ENCODE measurements around the gene WDR77.

GRCh38 chr1:111436726-111437125, 12.3 kb downstream of the WDR77 start:
- TF ChIP-seq CTCF (conservative IDR thresholded peaks at IDR 0.05; ENCODE audit: low read depth, low read length), result no peak
- TF ChIP-seq EZH2 (IDR thresholded peaks at IDR 0.05; ENCODE audit: borderline replicate concordance, low read depth, low read length, poor library complexity, severe bottlenecking), result no peak

All from A673 (cell line).